Upper lobe of left lung (tissue), 6 donors: ENCODE data around the gene GATAD2A. TPM values are rescaled to one million over a fixed set of nuclear protein-coding genes. Genes with fewer than 3 reads are reported as not detected.
A peak's percentile ranks its signal among the peaks of the same experiment; 100 is the strongest.

Experiments
- ATAC-seq, 2 donors: fragments of 200-7000 bp; cut with Tn5 transposase; one replicate each; pipeline ENCODE4 v1.9.1; 2022; ENCODE audit warnings: mild to moderate bottlenecking in 2 of 2, moderate library complexity in 2 of 2; ENCODE audit not compliant: low FRiP score in 2 of 2
- DNase-seq, 2 donors: peaks; one replicate each; pipeline ENCODE4 v3.0.0-alpha.2; 2019 to 2020
- H3K27ac ChIP-seq, 4 donors: fragments of 200-600 bp; sonication (generic); one replicate each; pipeline ENCODE4 v1.5.1; 2016 to 2019
- H3K27me3 ChIP-seq, 4 donors: fragments of 200-600 bp; sonication (generic); one replicate each; pipeline ENCODE4 v1.5.1; 2017 to 2019
- H3K36me3 ChIP-seq, 4 donors: fragments of 200-600 bp; sonication (generic); one replicate each; pipeline ENCODE4 v1.5.1; 2016 to 2019
- H3K4me1 ChIP-seq, 4 donors: fragments of 200-600 bp; sonication (generic); one replicate each; pipeline ENCODE4 v1.5.1; 2018 to 2019
- H3K4me3 ChIP-seq, 4 donors: fragments of 200-600 bp; sonication (generic); one replicate each; pipeline ENCODE4 v1.5.1; 2017 to 2019; ENCODE audit warnings: mild to moderate bottlenecking in 2 of 4, moderate library complexity in 1 of 4
- H3K9me3 ChIP-seq, 4 donors: fragments of 200-600 bp; sonication (generic); one replicate each; pipeline ENCODE4 v1.5.1; 2018 to 2019
- CTCF ChIP-seq, 6 experiments: fragments of 450-650 bp in 4 of 6; fragments of 200-600 bp in 2 of 6; sonication (generic) in 2 of 6; IDR thresholded peaks; one replicate each; pipeline ENCODE4 v1.5.1; 2016 to 2019; ENCODE audit warnings: antibody characterized with exemption in 6 of 6
- EP300 ChIP-seq, 4 donors: sonication (generic); formaldehyde crosslinking; IDR thresholded peaks; one replicate each; pipeline ENCODE4 v1.5.1; 2017; ENCODE audit warnings: antibody characterized with exemption in 4 of 4, control low read depth in 2 of 4
- POLR2A ChIP-seq, 4 donors: fragments of 450-650 bp; IDR thresholded peaks; one replicate each; pipeline ENCODE4 v1.5.1; 2016 to 2017; ENCODE audit warnings: antibody characterized with exemption in 4 of 4, mild to moderate bottlenecking in 2 of 4
- POLR2AphosphoS5 ChIP-seq, 2 donors: sonication (generic); formaldehyde crosslinking; IDR thresholded peaks; one replicate each; pipeline ENCODE4 v1.5.1; 2017; ENCODE audit warnings: antibody characterized with exemption in 2 of 2
- WGBS, 2 donors: methylation state at CpG; one replicate each; pipeline ENCODE4 v1.1.5; 2017 to 2018; 5-methylcytosine and 5-hydroxymethylcytosine counted together
- total RNA-seq, 6 donors: library from RNA; depleted of rRNA in 4 of 6; stranded (reverse); fragments of >200 nt in 4 of 6; gene quantifications; one replicate each; pipeline versions ENCODE4 v1.1.0 to v1.2.1, GENCODE V29; 2016 to 2021
- donor health status: DM: no; HTN: no; CAD: no; lungs with moderate emphysema.
- donor health status: DM: no; HTN: yes; CAD: no; lungs with severe emphysema.

The GATAD2A gene
- total RNA-seq, 6 donors from 2014 or later: 60.8 to 182 (median 88.0) TPM

- TF ChIP-seq POLR2AphosphoS5 (IDR thresholded peaks at IDR 0.05) (no peak), CTCF (IDR thresholded peaks at IDR 0.05) (no peak), POLR2A (IDR thresholded peaks at IDR 0.05) (no peak), EP300 (IDR thresholded peaks at IDR 0.05) (no peak)
- 88 to 91% methylated on average over 10 to 21 of the region's 21 CpGs for WGBS, 2 donors
- DNase-seq (no peak), ATAC-seq (no peak)
- H3K9me3 ChIP-seq: no peaks in the 10 kb centered on the region
- H3K4me1 ChIP-seq: peaks cover 36 to 37% (median 36%) of the 10 kb centered on the region in 4 donors
- H3K27me3 ChIP-seq: no peaks in the 10 kb centered on the region
- H3K36me3 ChIP-seq: peaks cover 11 to 53% (median 44%) of the 10 kb centered on the region in 4 donors
- no peak overlapping the region for H3K27ac ChIP-seq
- no peak overlapping the region for H3K4me3 ChIP-seq
Observed at GRCh38 chr19:19492026-19492610, 86.6 kb downstream of the GATAD2A start.

GRCh38 chr19:19493841-19494546 is 88.5 kb downstream of the GATAD2A start:
- no peak for DNase-seq
- H3K36me3 ChIP-seq: peaks cover 17 to 72% (median 63%) of the 10 kb centered on the region in 4 donors
- 70 to 94% methylated on average over 5 to 15 of the region's 15 CpGs for WGBS, 2 donors

GRCh38 chr19:19495614-19496603 is 90.4 kb downstream of the GATAD2A start:
- TF ChIP-seq POLR2AphosphoS5 (IDR thresholded peaks at IDR 0.05): no peak
- no peak for TF ChIP-seq CTCF (IDR thresholded peaks at IDR 0.05)
- WGBS, 2 donors: 90 to 93% methylated on average over 17 to 29 of the region's 30 CpGs
- H3K9me3 ChIP-seq: no peaks in the 10 kb centered on the region
- no peaks in the 10 kb centered on the region for H3K4me1 ChIP-seq
- H3K36me3 ChIP-seq: peaks cover 25 to 91% (median 82%) of the 10 kb centered on the region in 4 donors
- no peaks in the 10 kb centered on the region for H3K27me3 ChIP-seq
- no peak overlapping the region for H3K4me3 ChIP-seq
- no peak overlapping the region for H3K27ac ChIP-seq
- ATAC-seq: no peak
- DNase-seq: no peak

More at GRCh38 chr19:19493841-19494546, 88.5 kb downstream of the GATAD2A start:
- TF ChIP-seq POLR2A (IDR thresholded peaks at IDR 0.05) (no peak), CTCF (IDR thresholded peaks at IDR 0.05) (no peak), POLR2AphosphoS5 (IDR thresholded peaks at IDR 0.05) (no peak), EP300 (IDR thresholded peaks at IDR 0.05) (no peak)
- H3K4me1 ChIP-seq: peaks cover 17 to 19% (median 18%) of the 10 kb centered on the region in 4 donors
- no peaks in the 10 kb centered on the region for H3K9me3 ChIP-seq
- H3K4me3 ChIP-seq: no peak overlapping the region
- H3K27ac ChIP-seq: no peak overlapping the region
- ATAC-seq: no peak
- H3K27me3 ChIP-seq: no peaks in the 10 kb centered on the region

DNA sequence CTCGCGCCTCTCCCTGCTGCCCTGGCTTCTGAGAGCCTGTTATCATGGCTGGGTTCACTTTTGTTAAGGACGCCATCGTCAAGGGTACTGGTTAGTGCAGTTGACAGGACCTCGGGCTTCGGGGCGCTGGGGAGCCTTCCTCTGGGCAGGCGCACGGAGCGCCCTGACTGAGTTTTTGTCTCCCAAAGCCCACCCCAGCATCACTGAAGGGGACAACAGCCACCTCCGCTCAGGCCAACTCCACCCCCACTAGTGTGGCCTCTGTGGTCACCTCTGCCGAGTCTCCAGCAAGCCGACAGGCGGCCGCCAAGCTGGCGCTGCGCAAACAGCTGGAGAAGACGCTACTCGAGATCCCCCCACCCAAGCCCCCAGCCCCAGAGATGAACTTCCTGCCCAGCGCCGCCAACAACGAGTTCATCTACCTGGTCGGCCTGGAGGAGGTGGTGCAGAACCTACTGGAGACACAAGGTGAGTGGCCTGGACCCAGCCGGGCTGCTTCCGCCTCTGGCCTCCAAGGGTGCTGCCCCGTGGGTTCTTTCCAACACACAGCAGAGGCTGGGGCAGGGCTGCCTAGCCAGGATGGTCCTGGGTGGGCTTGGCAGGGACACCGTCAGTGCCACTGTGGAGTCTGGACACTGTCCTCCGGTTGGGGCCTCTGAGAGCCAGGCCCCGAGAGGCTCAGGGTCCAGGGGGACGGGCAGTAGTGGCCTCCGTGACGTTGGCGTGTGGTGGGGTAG is 92.9 kb downstream of the GATAD2A start:
- H3K27me3 ChIP-seq: no peaks in the 10 kb centered on the region
- H3K36me3 ChIP-seq: peaks cover 37 to 99% (median 91%) of the 10 kb centered on the region in 4 donors
- H3K27ac ChIP-seq: no peak overlapping the region
- TF ChIP-seq CTCF (IDR thresholded peaks at IDR 0.05) (no peak), EP300 (IDR thresholded peaks at IDR 0.05) (no peak), POLR2AphosphoS5 (IDR thresholded peaks at IDR 0.05) (no peak), POLR2A (IDR thresholded peaks at IDR 0.05) (no peak)
- H3K4me1 ChIP-seq: no peaks in the 10 kb centered on the region
- ATAC-seq (no peak), DNase-seq (peak in 1 of 2 donors; percentile 67)
- no peaks in the 10 kb centered on the region for H3K9me3 ChIP-seq
- no peak overlapping the region for H3K4me3 ChIP-seq
- WGBS, 2 donors: 93 to 95% methylated on average over 25 to 33 of the region's 33 CpGs
